VCaP (cell line): ENCODE results near the gene LMX1B.

Experiments used
- H3K27ac ChIP-seq: fragments of 450-650 bp; 2 replicates; pipeline ENCODE4 v1.5.1; 2017
- TF ChIP-seq, protein P1 (sequence below): fragments of 450-650 bp; conservative IDR thresholded peaks from 2 replicates; pipeline ENCODE4 v1.5.1; 2017; ENCODE audit warnings: mild to moderate bottlenecking, moderate library complexity

Gene LMX1B

DNA sequence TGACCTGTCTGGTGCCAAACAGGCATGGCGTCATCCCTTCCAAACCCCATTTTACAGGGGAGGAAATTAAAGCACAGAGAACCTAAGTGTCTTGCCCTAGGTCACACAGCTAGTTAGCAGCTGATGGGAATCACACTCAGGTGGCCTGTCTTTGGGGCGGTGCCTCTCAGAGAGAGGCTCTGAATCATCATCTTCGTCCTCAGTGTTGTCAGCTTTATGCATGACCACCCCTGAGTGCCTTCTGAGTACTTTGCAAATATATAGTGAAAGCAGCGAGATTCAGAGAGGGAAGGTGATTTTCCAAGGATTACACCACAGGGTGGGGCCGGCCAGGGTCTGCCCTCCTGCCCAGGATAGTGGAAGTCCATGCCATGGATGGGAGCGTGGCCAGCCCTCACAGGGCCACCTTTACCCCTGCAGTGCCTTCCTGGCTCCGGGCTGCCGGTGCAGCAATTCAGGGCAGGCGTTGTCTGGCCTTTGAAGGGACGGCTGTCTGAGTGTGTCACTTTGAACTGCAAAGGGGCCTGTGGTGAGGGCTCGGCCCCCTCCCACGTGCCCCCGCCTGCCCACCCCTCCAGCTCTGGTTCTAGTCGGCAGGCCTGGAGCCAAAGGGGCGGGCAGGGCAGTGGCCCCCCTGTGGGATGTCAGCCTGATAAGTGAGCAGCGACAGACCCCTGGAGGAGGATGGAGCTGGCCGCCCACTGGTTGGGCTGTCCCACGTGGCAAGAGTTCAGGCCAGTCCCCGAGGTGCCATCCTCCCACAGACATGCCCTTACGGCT, 16.9 kb downstream of the LMX1B start:
- TF ChIP-seq, protein P1, sequence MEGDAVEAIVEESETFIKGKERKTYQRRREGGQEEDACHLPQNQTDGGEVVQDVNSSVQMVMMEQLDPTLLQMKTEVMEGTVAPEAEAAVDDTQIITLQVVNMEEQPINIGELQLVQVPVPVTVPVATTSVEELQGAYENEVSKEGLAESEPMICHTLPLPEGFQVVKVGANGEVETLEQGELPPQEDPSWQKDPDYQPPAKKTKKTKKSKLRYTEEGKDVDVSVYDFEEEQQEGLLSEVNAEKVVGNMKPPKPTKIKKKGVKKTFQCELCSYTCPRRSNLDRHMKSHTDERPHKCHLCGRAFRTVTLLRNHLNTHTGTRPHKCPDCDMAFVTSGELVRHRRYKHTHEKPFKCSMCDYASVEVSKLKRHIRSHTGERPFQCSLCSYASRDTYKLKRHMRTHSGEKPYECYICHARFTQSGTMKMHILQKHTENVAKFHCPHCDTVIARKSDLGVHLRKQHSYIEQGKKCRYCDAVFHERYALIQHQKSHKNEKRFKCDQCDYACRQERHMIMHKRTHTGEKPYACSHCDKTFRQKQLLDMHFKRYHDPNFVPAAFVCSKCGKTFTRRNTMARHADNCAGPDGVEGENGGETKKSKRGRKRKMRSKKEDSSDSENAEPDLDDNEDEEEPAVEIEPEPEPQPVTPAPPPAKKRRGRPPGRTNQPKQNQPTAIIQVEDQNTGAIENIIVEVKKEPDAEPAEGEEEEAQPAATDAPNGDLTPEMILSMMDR: no peak
- no peak overlapping the region for H3K27ac ChIP-seq

DNA sequence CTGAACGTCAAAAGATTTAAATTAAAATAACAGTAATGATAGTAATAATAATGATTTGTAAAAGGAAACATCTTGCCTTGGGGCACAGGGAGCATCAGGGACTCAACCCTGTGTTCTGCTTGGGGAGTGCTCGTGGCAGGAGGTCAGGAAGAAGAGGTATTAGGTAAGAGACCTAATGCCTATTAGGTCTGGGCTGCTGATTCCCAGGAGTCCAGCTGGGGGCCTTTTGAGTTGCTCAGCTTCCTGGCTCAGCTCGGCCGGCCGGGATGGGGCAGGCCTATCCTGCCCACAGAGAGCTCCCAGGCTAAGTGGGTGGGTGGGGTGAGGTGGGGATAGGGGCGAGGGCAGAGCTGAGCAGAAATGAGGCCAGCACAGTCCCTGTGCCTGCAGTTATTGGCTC, 17.5 kb downstream of the LMX1B start:
- TF ChIP-seq, protein P1: no peak
- H3K27ac ChIP-seq: no peak overlapping the region

DNA sequence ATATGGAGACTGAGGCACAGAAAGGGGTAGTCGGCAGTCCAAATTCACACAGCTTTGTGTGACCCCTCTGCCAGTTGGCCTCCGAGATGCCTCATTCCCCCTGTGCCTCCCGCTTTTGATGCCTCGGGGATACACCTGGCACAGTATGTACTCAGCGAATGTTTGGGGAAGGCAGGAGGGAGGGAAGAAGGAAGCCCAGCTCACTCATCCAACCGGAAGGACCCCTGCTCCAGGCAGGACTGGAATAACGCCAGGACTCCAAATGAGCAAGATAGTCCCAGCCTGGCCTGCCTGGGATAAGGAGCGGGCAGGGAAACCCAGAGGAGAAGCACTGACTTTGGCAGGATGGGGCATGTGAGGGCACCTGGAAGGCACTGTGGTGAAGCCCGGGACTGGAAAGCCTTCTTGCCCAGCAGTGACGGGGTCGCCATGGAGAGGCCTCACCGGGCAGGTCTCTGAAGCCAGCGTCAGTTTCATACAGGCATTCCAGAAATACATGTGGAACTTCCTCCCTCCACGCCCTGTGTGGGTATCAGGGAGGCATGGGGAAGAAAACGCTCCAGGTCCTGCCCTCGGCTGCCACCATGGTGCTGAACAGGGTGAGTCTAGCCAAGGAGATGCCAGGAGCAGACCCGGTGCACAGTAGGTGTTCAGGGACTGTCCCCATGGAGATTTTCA, 20.3 kb downstream of the LMX1B start:
- TF ChIP-seq, protein P1: no peak
- no peak overlapping the region for H3K27ac ChIP-seq

- TF ChIP-seq, protein P1: no peak
- no peak overlapping the region for H3K27ac ChIP-seq
Measured at GRCh38 chr9:126635061-126635460, 21.3 kb downstream of the LMX1B start.

DNA sequence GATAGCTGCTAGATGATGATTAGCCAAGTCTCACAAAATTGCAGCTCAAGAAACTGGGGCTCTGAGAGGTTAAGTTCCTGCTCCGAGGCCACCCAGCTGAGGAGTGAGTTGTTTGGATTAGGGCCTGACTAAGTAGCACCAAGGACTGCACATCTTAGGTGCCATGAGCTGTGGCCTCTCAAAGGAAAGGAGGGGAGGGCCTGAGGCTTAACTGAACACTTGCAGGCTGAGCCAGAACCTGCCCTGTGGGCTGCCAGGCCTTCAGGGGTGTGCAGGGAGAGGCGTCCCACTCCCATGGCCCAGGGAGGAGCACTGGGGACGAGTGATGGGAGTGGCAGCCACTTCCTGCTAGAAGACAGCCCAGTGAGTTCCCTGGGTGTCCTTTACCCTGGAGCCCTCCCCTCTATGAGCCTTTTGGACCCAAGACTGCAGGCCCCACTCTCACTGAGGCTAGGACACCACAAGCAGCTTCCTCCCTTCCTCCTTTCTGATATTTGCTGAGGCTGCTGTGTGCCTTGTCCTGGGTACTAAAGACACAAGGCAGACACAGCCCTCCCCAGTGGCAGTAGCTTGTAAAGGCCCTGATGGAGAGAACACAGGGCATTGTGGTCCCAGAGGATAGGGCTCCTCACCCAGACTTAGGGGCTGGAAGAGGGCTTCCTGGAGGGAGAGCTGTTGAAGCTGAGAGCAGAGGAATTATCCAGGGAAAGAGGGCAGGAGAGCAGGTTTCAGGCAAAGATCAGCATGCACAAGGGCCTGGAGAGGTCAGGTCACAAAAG, 22.1 kb downstream of the LMX1B start:
- no peak overlapping the region for H3K27ac ChIP-seq
- TF ChIP-seq, protein P1: no peak

DNA sequence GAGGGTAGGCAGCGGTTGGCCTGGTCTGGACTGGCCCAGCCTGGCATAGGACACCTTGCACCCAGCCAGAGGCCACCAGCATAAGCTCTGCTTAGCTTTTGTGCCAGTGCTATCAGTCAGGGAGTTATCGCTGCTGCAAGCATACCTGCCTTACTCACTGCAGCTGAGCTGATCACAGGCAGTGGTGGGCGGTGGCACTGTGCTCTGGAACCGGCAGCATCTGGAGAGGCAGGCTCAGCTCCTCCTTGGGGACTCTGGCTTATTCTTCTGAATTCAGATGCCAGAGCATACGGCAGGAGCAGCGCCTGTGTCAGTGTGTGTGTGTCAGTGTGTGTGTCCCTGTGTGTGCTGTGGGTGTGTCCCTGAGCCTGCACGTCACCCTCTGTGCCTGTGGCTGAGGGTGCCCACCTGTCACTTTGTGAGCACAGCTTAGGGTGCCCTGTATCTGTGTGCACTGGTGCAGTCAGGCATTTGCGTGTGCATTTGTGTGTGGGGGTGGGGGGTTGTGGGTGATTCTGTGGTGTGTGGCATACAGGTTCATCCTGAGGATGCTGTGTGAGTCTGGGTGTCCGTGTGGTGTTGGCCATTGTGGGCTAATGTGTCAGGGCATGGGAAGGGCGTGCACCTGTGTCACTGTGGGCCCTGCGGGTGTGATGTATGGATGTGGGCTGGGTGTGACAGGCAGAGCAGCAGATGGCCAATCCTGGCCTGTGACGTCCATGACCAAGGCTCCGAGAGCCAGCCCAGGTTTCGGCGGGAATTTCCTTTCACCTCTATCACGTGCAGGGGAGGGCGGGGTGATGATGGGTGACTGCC, 23.5 kb downstream of the LMX1B start:
- TF ChIP-seq, protein P1: no peak
- H3K27ac ChIP-seq: no peak overlapping the region
